COR-L47 (cell line): ENCODE results near the gene SORBS2.

ENCODE experiments used
- DNase-seq: peaks from one replicate; lab custom pipeline; 2025; lab: John Stamatoyannopoulos, UW

SORBS2 gene

DNA sequence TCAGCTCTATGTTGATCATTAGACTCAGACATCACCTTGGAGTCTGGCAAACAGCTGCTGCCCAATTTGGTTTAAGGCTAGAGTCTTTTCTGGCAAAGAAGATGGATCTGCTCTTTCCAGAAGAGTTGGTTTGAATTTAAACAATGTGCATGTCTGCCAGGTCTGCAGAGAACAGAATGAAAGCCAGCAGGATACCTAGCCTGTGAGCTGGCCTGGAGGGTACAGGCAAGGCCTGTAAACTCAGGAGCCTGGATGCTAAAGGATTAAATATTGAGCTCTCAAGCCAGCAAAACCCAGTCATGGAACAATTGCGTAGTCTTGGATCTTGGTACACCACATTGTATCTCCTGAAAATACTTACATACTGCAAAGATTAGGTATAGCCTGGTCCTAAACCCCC, 261.1 kb downstream of the SORBS2 start:
- DNase-seq = no peak

DNA sequence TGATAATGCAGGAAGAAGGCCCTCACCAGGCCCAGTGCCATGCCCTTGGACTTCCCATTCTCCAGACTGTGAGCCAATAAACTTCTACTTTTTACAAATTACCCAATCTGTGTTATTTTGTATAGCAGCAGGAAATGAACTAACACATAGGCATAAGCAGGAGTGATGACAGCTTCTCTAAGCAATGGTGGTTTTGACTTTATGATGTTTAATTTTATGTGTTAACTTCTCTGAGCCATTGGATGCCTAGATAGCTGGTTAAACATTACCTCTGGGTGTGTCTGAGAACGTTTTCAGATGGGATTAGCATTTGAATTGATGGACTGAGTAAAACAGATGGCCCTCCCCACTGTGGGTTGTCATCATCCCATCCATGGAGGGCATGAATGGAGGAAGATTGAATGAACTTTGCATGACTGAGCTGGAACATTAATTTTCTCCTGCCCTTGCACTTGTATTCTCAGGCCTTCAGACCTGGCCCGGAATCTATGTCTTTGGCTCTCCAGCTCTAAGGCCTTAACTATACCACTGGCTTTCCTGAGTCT, 262.8 kb downstream of the SORBS2 start:
- DNase-seq = no peak

GRCh38 chr4:185548587-185548986, 263.4 kb downstream of the SORBS2 start:
- no peak for DNase-seq

GRCh38 chr4:185546335-185546734, 265.7 kb downstream of the SORBS2 start:
- DNase-seq = no peak

GRCh38 chr4:185542626-185543315, 269.2 kb downstream of the SORBS2 start:
- DNase-seq = no peak

DNA sequence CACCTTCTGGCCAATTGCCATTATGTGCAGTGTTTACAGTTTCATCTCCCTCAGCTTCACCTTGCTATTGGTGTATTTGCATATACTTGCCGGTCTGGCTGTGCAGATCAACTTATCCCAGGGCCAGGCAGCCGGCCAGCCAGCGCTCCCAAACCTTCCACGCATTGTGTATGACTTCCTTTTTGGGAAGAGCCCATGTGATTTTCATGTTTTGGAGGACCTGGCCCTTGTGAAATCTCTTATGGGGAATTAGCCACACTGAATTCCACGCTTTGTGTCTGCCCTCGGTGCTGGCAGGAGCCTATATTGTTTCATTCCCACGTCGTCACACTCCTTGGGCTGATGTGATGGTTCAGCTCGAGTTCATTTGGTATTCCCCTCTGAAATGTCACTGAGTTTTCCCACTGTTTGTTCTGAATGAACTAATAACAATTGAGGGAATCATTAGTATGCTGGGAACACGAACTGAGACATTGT, 270.7 kb downstream of the SORBS2 start:
- DNase-seq = no peak

DNA sequence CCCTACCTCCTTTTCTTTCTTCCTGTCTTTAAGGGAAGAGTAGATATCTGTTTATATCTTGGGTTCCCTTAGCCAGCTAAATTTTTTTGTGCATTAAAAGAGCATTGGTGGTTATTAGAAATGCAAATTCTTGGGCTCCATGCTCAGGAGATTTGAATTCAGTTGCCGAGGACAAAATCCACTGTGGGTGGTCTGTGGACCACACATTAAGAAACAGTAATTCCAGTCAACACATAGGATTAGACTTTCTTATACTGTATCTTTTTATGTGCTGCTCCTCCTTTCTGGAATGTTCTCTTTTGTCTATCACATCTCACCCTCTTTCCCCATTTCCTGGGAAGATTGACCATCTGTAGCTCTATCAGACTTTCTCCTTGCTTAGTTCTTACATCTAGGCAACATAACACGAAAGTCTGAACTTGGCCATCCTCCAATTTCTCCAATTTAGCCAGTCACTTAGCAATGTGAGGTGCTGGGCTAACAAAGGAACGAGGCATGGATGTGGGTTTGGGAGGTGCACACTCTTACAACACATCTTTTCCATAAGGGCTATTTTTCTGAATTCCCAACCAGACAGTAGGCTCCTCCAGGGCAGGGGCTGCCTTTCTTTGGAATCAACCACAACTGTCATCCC, 271.4 kb downstream of the SORBS2 start:
- no peak for DNase-seq

DNA sequence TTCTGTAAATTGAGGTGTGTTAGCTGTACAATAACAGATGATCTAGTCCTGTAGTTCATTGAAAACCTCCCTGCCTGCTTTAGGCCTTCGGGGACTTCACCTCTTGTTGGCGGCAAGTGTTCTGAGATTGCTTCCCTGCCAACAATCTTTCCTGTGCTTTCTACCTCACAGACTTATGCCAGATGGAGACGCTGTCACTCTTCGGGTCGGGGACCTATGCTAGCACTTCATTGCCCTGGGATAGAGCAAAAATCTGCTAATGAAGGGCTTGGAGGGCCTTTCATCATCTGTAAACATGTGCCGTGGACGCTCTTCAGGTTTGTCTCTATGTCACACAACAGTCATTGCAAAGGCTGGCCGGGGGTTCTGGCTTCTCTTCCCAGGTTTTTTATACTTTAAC, 272.0 kb downstream of the SORBS2 start:
- no peak for DNase-seq

DNA sequence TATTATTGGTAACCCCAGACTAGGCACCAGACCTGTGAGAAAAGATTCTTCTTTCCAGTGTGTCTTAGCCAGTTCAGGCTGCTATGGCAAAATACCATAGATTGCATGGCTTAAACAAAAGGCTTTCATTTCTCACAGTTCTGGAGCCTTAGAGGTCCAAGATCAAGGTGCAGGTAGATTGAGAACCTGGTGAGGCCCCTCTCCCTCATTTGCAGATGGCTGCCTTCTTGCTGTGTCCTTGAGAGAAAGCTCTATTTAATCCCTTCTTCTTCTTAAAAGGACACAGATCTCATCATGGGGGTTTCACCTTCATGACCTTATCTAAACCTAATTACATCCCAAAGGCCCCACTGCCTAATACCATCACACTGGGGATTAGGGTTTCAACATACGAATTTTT, 273.2 kb downstream of the SORBS2 start:
- DNase-seq = no peak

DNA sequence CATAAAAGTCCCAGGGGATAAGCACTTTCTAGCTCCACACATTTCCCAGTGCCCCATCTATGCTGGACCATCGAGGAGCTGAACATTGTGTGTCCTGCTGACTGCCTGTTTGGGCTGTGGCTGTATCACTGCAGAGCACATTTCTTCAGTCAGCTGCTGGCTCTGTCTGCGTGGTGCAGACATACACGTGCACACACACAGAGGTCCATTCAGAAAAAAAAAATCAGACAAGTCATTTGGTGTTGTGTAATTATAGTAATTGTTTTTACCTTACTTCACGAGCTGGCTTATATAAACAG, 275.6 kb downstream of the SORBS2 start:
- no peak for DNase-seq

- DNase-seq = peak; percentile 24
Measured at GRCh38 chr4:185535612-185536410, 276.2 kb downstream of the SORBS2 start.
